GM23338 (cell line): ENCODE measurements around the gene TMEM273. TPM values are rescaled to one million over a fixed set of nuclear protein-coding genes. Genes with fewer than 3 reads are reported as not detected.

ENCODE experiments used
- ATAC-seq: fragments of 200-7000 bp; cut with Tn5 transposase; 3 replicates; pipeline ENCODE4 v1.9.1; 2020
- DNase-seq: peaks from one replicate; pipeline ENCODE4 v3.0.0-alpha.2; 2015; ENCODE audit warnings: low spot score
- H2AFZ ChIP-seq: fragments of 200-600 bp; sonication (generic); 2 replicates; pipeline ENCODE4 v1.8.0; 2016; ENCODE audit warnings: antibody characterized with exemption, mild to moderate bottlenecking, moderate library complexity
- H3F3A ChIP-seq: fragments of 200-600 bp; sonication (generic); replicated peaks from 2 replicates; pipeline ENCODE4 v1.8.0; 2017; ENCODE audit warnings: antibody characterized with exemption, mixed run types, low read depth
- H3K27ac ChIP-seq: fragments of 200-600 bp; sonication (generic); 2 replicates; pipeline ENCODE4 v1.6.1; 2016; ENCODE audit warnings: low read depth
- H3K27me3 ChIP-seq: fragments of 200-600 bp; sonication (generic); 2 replicates; pipeline ENCODE4 v1.8.0; 2016; ENCODE audit warnings: mild to moderate bottlenecking, mixed run types, moderate library complexity; ENCODE audit not compliant: insufficient read depth
- H3K36me3 ChIP-seq: fragments of 200-600 bp; sonication (generic); 2 replicates; pipeline ENCODE4 v1.8.0; 2016; ENCODE audit warnings: mild to moderate bottlenecking; ENCODE audit not compliant: insufficient read depth
- H3K4me1 ChIP-seq: fragments of 200-600 bp; sonication (generic); 2 replicates; pipeline ENCODE4 v1.8.0; 2016; ENCODE audit warnings: mild to moderate bottlenecking, moderate library complexity; ENCODE audit not compliant: insufficient read depth
- H3K4me2 ChIP-seq: fragments of 200-600 bp; sonication (generic); 2 replicates; pipeline ENCODE4 v1.7.1; 2017; ENCODE audit warnings: mixed run types
- H3K4me3 ChIP-seq: fragments of 200-600 bp; sonication (generic); 2 replicates; pipeline ENCODE4 v1.6.1; 2016; ENCODE audit warnings: mixed run types
- H3K79me2 ChIP-seq: fragments of 200-600 bp; sonication (generic); replicated peaks from 2 replicates; pipeline ENCODE4 v1.8.0; 2017; ENCODE audit warnings: mild to moderate bottlenecking; ENCODE audit not compliant: insufficient read depth
- H3K9me2 ChIP-seq: fragments of 200-600 bp; sonication (generic); 2 replicates; pipeline ENCODE4 v1.8.0; 2017; ENCODE audit not compliant: insufficient read depth
- H4K20me1 ChIP-seq: fragments of 200-600 bp; sonication (generic); replicated peaks from 2 replicates; pipeline ENCODE4 v1.8.0; 2017; ENCODE audit warnings: mild to moderate bottlenecking; ENCODE audit not compliant: insufficient read depth
- H3K27ac Mint-ChIP-seq: 2 replicates; pipeline ENCODE4 v1.8.0; 2020; ENCODE audit warnings: inconsistent platforms, mild to moderate bottlenecking, moderate library complexity, mixed read lengths
- H3K27me3 Mint-ChIP-seq: 3 replicates; pipeline ENCODE4 v1.8.0; 2022; ENCODE audit warnings: low read depth, mild to moderate bottlenecking, moderate library complexity, mixed read lengths, inconsistent platforms; ENCODE audit not compliant: insufficient read depth, poor library complexity
- H3K36me3 Mint-ChIP-seq: 3 replicates; pipeline ENCODE4 v1.8.0; 2021; ENCODE audit warnings: low read depth, mild to moderate bottlenecking, inconsistent platforms, moderate library complexity, mixed read lengths
- H3K4me1 Mint-ChIP-seq: 3 replicates; pipeline ENCODE4 v1.8.0; 2020; ENCODE audit warnings: mild to moderate bottlenecking, inconsistent platforms, mixed read lengths
- H3K4me3 Mint-ChIP-seq: 3 replicates; pipeline ENCODE4 v1.8.0; 2021; ENCODE audit warnings: moderate library complexity, mild to moderate bottlenecking, inconsistent platforms, mixed read lengths
- H3K9me3 Mint-ChIP-seq: 3 replicates; pipeline ENCODE4 v1.8.0; 2020; ENCODE audit warnings: moderate library complexity, mild to moderate bottlenecking, inconsistent platforms, mixed read lengths
- CREB1 ChIP-seq: fragments of 250-450 bp; sonication (Bioruptor Pico); IDR thresholded peaks from 2 replicates; pipeline ENCODE4 v1.5.0; 2020; ENCODE audit warnings: low read depth, mild to moderate bottlenecking, moderate library complexity
- CTCF ChIP-seq, 2 experiments: fragments of 200-600 bp in 1 of 2; sonication (generic) in 1 of 2; conservative IDR thresholded peaks; 2 replicates each; pipeline versions ENCODE4 v1.5.1 to v1.6.1; 2016 to 2017; ENCODE audit warnings: antibody characterized with exemption in 2 of 2, low read depth in 2 of 2, mild to moderate bottlenecking in 2 of 2, moderate library complexity in 1 of 2
- ETS1 ChIP-seq: IDR thresholded peaks from 2 replicates; pipeline ENCODE4 v1.6.1; 2016; ENCODE audit warnings: antibody characterized with exemption
- EZH2 ChIP-seq: fragments of 200-600 bp; sonication (generic); IDR thresholded peaks from one replicate; pipeline ENCODE4 v1.8.0; 2017; ENCODE audit warnings: antibody characterized with exemption, mild to moderate bottlenecking, low read depth; ENCODE audit not compliant: unreplicated experiment
- EZH2phosphoT487 ChIP-seq: fragments of 200-600 bp; sonication (generic); IDR thresholded peaks from one replicate; pipeline ENCODE4 v1.8.1; 2018; ENCODE audit warnings: antibody characterized with exemption; ENCODE audit not compliant: unreplicated experiment
- JUNB ChIP-seq: IDR thresholded peaks from one replicate; pipeline ENCODE4 v1.6.1; 2016; ENCODE audit warnings: antibody characterized with exemption; ENCODE audit not compliant: unreplicated experiment
- NANOG ChIP-seq: IDR thresholded peaks from 2 replicates; pipeline ENCODE4 v1.6.1; 2016; ENCODE audit warnings: antibody characterized with exemption, borderline replicate concordance
- POLR2AphosphoS5 ChIP-seq: IDR thresholded peaks from 2 replicates; pipeline ENCODE4 v1.6.1; 2016; ENCODE audit warnings: antibody characterized with exemption, low read depth
- REST ChIP-seq: IDR thresholded peaks from one replicate; pipeline ENCODE4 v1.6.1; 2018; ENCODE audit warnings: antibody characterized with exemption; ENCODE audit not compliant: unreplicated experiment
- STAT1 ChIP-seq: IDR thresholded peaks from one replicate; pipeline ENCODE4 v1.6.1; 2016; ENCODE audit warnings: antibody characterized with exemption; ENCODE audit not compliant: unreplicated experiment
- ZNF114 ChIP-seq: fragments of 250-450 bp; sonication (Bioruptor Pico); IDR thresholded peaks from 2 replicates; pipeline ENCODE4 v1.5.0; 2020; ENCODE audit warnings: mild to moderate bottlenecking, moderate library complexity
- ZNF331 ChIP-seq: fragments of 250-450 bp; sonication (Bioruptor Pico); IDR thresholded peaks from 2 replicates; pipeline ENCODE4 v1.5.0; 2020; ENCODE audit warnings: low read depth, mild to moderate bottlenecking, moderate library complexity
- ZNF462 ChIP-seq: fragments of 250-450 bp; sonication (Bioruptor Pico); IDR thresholded peaks from 2 replicates; pipeline ENCODE4 v1.5.0; 2020; ENCODE audit warnings: mild to moderate bottlenecking, moderate library complexity
- polyA plus RNA-seq: library from polyadenylated mRNA; unstranded; fragments of >200 nt; fragmentation: Nextera tagmentation; extraction: Ambion mirVana; gene quantifications from 2 replicates; pipeline ENCODE4 v1.2.1, GENCODE V29; 2016
- total RNA-seq: library from RNA; depleted of rRNA; stranded (reverse); fragments of >200 nt; shearing (Covaris generic); gene quantifications from 2 replicates; pipeline ENCODE4 v1.2.3, GENCODE V29; 2014

TMEM273 gene
- total and polyA plus RNA-seq, 2 experiments from 2014 or later, result not detected

GRCh38 chr10:49157229-49157628 is 31.0 kb downstream of the TMEM273 start:
- peaks cover 5% of the 10 kb centered on the region for H3K27me3 Mint-ChIP-seq
- Histone ChIP-seq H3F3A (no peaks in the 10 kb centered on the region), H3K27me3 (no peaks in the 10 kb centered on the region), H2AFZ (no peak overlapping the region), H3K4me1 (peaks cover 21% of the 10 kb centered on the region), H3K79me2 (no peaks in the 10 kb centered on the region), H4K20me1 (no peaks in the 10 kb centered on the region), H3K27ac (no peak overlapping the region), H3K36me3 (no peaks in the 10 kb centered on the region), H3K4me3 (no peak overlapping the region), H3K9me2 (peaks cover 17% of the 10 kb centered on the region; the same call in 1 of the 2 replicates), H3K4me2 (no peak overlapping the region)
- no peak overlapping the region for H3K27ac Mint-ChIP-seq
- 0 out of 3 replicates have a peak, but pooled peaks cover 3% of the 10 kb centered on the region for H3K9me3 Mint-ChIP-seq
- peaks cover 3% of the 10 kb centered on the region; the same call in 1 of the 3 replicates for H3K36me3 Mint-ChIP-seq
- TF ChIP-seq JUNB (no peak), POLR2AphosphoS5 (no peak), ZNF462 (CRISPR knock-in tag) (no peak), ETS1 (no peak), EZH2 (no peak), ZNF331 (CRISPR knock-in tag) (no peak), EZH2phosphoT487 (no peak), CREB1 (CRISPR knock-in tag) (no peak), CTCF (conservative IDR thresholded peaks at IDR 0.05; ENCODE audit: low read depth in 2 of 2) (no peak), NANOG (no peak), REST (no peak), STAT1 (no peak), ZNF114 (CRISPR knock-in tag) (no peak)
- DNase-seq (no peak), ATAC-seq (no peak)
- H3K4me1 Mint-ChIP-seq, result peaks cover 21% of the 10 kb centered on the region
- H3K4me3 Mint-ChIP-seq, result no peak overlapping the region
